Spleen (tissue), 11 donors: Measurements from ENCODE around the gene MICB. TPM values are rescaled to one million over a fixed set of nuclear protein-coding genes. Genes with fewer than 3 reads are reported as not detected.
A peak's percentile ranks its signal among the peaks of the same experiment; 100 is the strongest.

Source experiments
- DNase-seq: peaks from one replicate; pipeline ENCODE4 v3.0.0-alpha.2; 2020
- H3K27ac ChIP-seq, 8 donors: fragments of 200-600 bp; sonication (generic) in 7 of 8; 1 replicate in 4 of 8; 2 replicates in 4 of 8; pipeline versions ENCODE4 v1.5.0 to v1.8.0; 2016 to 2021; ENCODE audit warnings: inconsistent platforms in 4 of 8, mild to moderate bottlenecking in 4 of 8, moderate library complexity in 1 of 8
- H3K27me3 ChIP-seq, 7 donors: fragments of 200-600 bp; sonication (generic) in 6 of 7; replicated peaks in 1 of 7; 1 replicate in 4 of 7; 2 replicates in 3 of 7; pipeline versions ENCODE4 v1.5.0 to v1.8.0; 2016 to 2021; ENCODE audit warnings: inconsistent platforms in 3 of 7, mild to moderate bottlenecking in 1 of 7
- H3K36me3 ChIP-seq, 6 donors: fragments of 200-600 bp; sonication (generic) in 5 of 6; 1 replicate in 4 of 6; 2 replicates in 2 of 6; pipeline versions ENCODE4 v1.5.0 to v1.8.0; 2016 to 2021; ENCODE audit warnings: inconsistent platforms in 2 of 6
- H3K4me1 ChIP-seq, 6 donors: fragments of 200-600 bp; sonication (generic) in 5 of 6; 1 replicate in 3 of 6; 2 replicates in 3 of 6; pipeline versions ENCODE4 v1.5.0 to v1.8.0; 2016 to 2021; ENCODE audit warnings: inconsistent platforms in 3 of 6
- H3K4me3 ChIP-seq, 8 donors: fragments of 200-600 bp; sonication (generic) in 7 of 8; 1 replicate in 4 of 8; 2 replicates in 4 of 8; pipeline versions ENCODE4 v1.5.0 to v1.8.0; 2016 to 2021; ENCODE audit warnings: inconsistent platforms in 4 of 8, mild to moderate bottlenecking in 4 of 8, moderate library complexity in 2 of 8
- H3K9me3 ChIP-seq, 8 donors: fragments of 200-600 bp; sonication (generic) in 7 of 8; 1 replicate in 4 of 8; 2 replicates in 4 of 8; pipeline versions ENCODE4 v1.5.0 to v1.8.0; 2016 to 2021; ENCODE audit warnings: inconsistent platforms in 4 of 8
- CTCF ChIP-seq, 11 experiments: fragments of 200-600 bp in 7 of 11; fragments of 450-650 bp in 4 of 11; sonication (generic) in 4 of 11; IDR thresholded peaks in 8 of 11; conservative IDR thresholded peaks in 3 of 11; 1 replicate in 7 of 11; 2 replicates in 4 of 11; pipeline versions ENCODE4 v1.4.0 to v1.8.0; 2016 to 2021; ENCODE audit warnings: antibody characterized with exemption in 11 of 11, inconsistent platforms in 4 of 11, mild to moderate bottlenecking in 1 of 11
- POLR2A ChIP-seq, 3 donors: fragments of 450-650 bp; IDR thresholded peaks; one replicate each; pipeline ENCODE4 v1.5.1; 2017; ENCODE audit warnings: antibody characterized with exemption in 3 of 3, mild to moderate bottlenecking in 1 of 3
- POLR2AphosphoS5 ChIP-seq, 3 donors: sonication (generic); formaldehyde crosslinking; IDR thresholded peaks; one replicate each; pipeline ENCODE4 v1.5.1; 2017; ENCODE audit warnings: antibody characterized with exemption in 3 of 3
- WGBS, 5 donors: extraction: QIAGEN DNeasy Blood & Tissue Kit in 3 of 5; methylation state at CpG; one replicate each; pipeline versions ENCODE4 v1.1.5 to v1.1.7; 2013 to 2018; 5-methylcytosine and 5-hydroxymethylcytosine counted together
- intact Hi-C: fragments of 100-400 bp; cut with DNase I; formaldehyde crosslinking; loops from one replicate; pipeline ENCODE4 v1.15.0; 2023; ENCODE audit warnings: low total_unique reads
- polyA plus RNA-seq, 3 donors: library from polyadenylated mRNA; stranded (reverse); fragments of 200-250 nt; gene quantifications; one replicate each; pipeline ENCODE4 v1.2.1, GENCODE V29; 2013
- total RNA-seq, 7 donors: library from RNA; depleted of rRNA in 3 of 7; stranded (reverse); fragments of >200 nt in 3 of 7; fragmentation: NEBNext Ultra II Directional in 4 of 7; extraction: Animal tissue kit (Norgen Biotek cat#: 25700) in 4 of 7; gene quantifications; one replicate each; pipeline versions ENCODE4 v1.1.0 to v1.2.1, GENCODE V29; 2016 to 2021
- donor health status: healthy with polysubstance abuse.
- donor health status: DM: no; HTN: no; CAD: no; lungs with moderate emphysema.
- donor health status: DM: no; HTN: no; CAD: no.
- donor health status: Bipolar disorder and iron deficiency.
- donor health status: healthy.
- donor health status: DM: no; HTN: no; CAD: no.
- donor health status: DM: yes; HTN: yes; CAD: no.

The MICB gene
- total and polyA plus RNA-seq, 10 donors = 6.9 to 21.4 (median 14.8) TPM

- Histone ChIP-seq H3K27ac (no peak within 1 kb of the TSS), H3K4me3 (no peak within 1 kb of the TSS), H3K27me3 (no peaks in the 10 kb centered on the region), H3K4me1 (peaks cover 0 to 26% (median 18%) of the 10 kb centered on the region in 6 donors), H3K36me3 (peaks cover 2 to 60% (median 45%) of the 10 kb centered on the region in 6 donors), H3K9me3 (no peaks in the 10 kb centered on the region)
- no peak for DNase-seq
- WGBS, 5 donors = 64 to 80% (median 76%) methylated on average over 7 of the region's 7 CpGs
- intact Hi-C loops = no loop called here
- TF ChIP-seq CTCF (IDR thresholded peaks at IDR 0.05 in 8 of 11, conservative IDR thresholded peaks at IDR 0.05 in 3 of 11) = no peak
- TF ChIP-seq POLR2AphosphoS5 (IDR thresholded peaks at IDR 0.05) = peak; percentile 15 to 49 (median 33)
- no peak for TF ChIP-seq POLR2A (IDR thresholded peaks at IDR 0.05)
Measured at GRCh38 chr6:31528821-31529328, 30.9 kb downstream of the MICB start, which contains the start of gene MCCD1. TSS of gene MCCD1 (plus strand) at chr6:31528962. CDS start at chr6:31529015, 53 bp downstream.

- no peak for DNase-seq
Measured at GRCh38 chr6:31529329-31530150, 31.6 kb downstream of the MICB start.

GRCh38 chr6:31530659-31531058 lies 32.7 kb downstream of the MICB start:
- Histone ChIP-seq H3K4me3 (no peak overlapping the region), H3K36me3 (peaks cover 12 to 78% (median 63%) of the 10 kb centered on the region in 6 donors), H3K4me1 (peaks cover 2 to 36% (median 21%) of the 10 kb centered on the region in 6 donors), H3K9me3 (no peaks in the 10 kb centered on the region), H3K27ac (no peak overlapping the region), H3K27me3 (no peaks in the 10 kb centered on the region)
- peak in 1 of 3 donors; percentile 37 for TF ChIP-seq POLR2AphosphoS5 (IDR thresholded peaks at IDR 0.05)
- TF ChIP-seq POLR2A (IDR thresholded peaks at IDR 0.05) = no peak
- intact Hi-C loops = no loop called here
- DNase-seq = no peak
- WGBS, 5 donors = 72 to 78% (median 75%) methylated on average over 5 to 6 of the region's 6 CpGs

More at GRCh38 chr6:31529329-31530150, 31.6 kb downstream of the MICB start:
- intact Hi-C loops = no loop called here
- 57 to 70% (median 61%) methylated on average over 9 to 12 of the region's 12 CpGs for WGBS, 5 donors
- Histone ChIP-seq H3K9me3 (no peaks in the 10 kb centered on the region), H3K36me3 (peaks cover 2 to 67% (median 52%) of the 10 kb centered on the region in 6 donors), H3K27ac (no peak overlapping the region), H3K27me3 (no peaks in the 10 kb centered on the region), H3K4me1 (peaks cover 0 to 28% (median 21%) of the 10 kb centered on the region in 6 donors), H3K4me3 (no peak overlapping the region)
- TF ChIP-seq POLR2A (IDR thresholded peaks at IDR 0.05) (no peak), POLR2AphosphoS5 (IDR thresholded peaks at IDR 0.05) (peak; percentile 59 to 79 (median 66))

GRCh38 chr6:31531162-31531561 lies 33.2 kb downstream of the MICB start:
- Histone ChIP-seq H3K4me3 (no peak overlapping the region), H3K9me3 (no peaks in the 10 kb centered on the region), H3K27ac (no peak overlapping the region), H3K36me3 (peaks cover 16 to 83% (median 68%) of the 10 kb centered on the region in 6 donors), H3K4me1 (peaks cover 2 to 41% (median 21%) of the 10 kb centered on the region in 6 donors), H3K27me3 (no peaks in the 10 kb centered on the region)
- no peak for TF ChIP-seq CTCF (IDR thresholded peaks at IDR 0.05 in 8 of 11, conservative IDR thresholded peaks at IDR 0.05 in 3 of 11)
- no peak for TF ChIP-seq POLR2A (IDR thresholded peaks at IDR 0.05)
- no peak for TF ChIP-seq POLR2AphosphoS5 (IDR thresholded peaks at IDR 0.05)
- WGBS, 5 donors = 89 to 97% (median 91%) methylated on average over 7 of the region's 7 CpGs
- intact Hi-C loops = no loop called here
- DNase-seq = no peak
